ENCODE results near the gene PLB1.
A peak's percentile ranks its signal among the peaks of the same experiment; 100 is the strongest.

Gene PLB1

DNA sequence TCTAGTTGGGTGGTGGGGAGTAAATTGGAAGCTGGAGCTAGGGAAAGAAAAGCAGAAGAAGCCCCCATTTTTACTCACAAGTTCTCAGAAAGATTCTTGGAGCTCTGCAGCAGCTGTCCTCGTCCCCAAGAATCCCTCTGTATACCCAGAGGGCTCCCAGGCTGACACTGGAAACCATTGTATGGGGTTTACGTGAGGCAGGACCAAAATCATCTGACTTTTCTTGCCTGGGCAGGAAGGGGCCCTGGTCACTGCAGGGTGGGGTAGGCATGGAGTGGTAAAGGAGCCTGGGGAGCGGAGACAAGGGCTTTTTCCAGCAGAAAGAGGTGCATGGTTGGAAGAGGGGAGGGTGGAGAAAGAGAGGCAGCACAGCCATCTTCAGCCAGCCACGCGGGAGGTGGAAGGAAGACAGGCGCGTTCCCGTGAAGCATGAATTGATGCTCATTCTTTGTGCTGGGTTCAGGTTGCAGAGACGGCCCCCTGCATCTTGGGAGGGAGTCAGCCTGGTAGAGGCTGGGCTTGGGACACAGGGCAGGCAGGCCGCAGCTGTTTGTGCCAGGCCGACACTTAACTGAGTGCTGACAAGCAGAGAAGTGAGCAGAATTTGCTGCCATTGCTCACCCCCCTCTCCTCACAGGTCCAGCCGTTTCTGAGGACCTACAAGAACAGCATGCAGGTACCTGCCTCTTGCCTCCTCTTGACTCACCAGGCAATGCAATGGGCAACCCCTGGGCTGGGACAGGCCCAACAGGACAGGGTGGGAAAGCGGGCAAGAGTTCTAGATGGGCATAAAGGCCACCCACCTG, 94.8 kb downstream of the PLB1 start:
- ATAC-seq = no peak

GRCh38 chr2:28591711-28592335, 96.0 kb downstream of the PLB1 start:
- ATAC-seq (no peak), DNase-seq (no peak)
- Mint-ChIP-seq H3K27ac (no peak overlapping the region), H3K4me1 (peaks cover 61% of the 10 kb centered on the region), H3K9me3 (no peaks in the 10 kb centered on the region), H3K27me3 (peaks cover 14% of the 10 kb centered on the region), H3K4me3 (no peak overlapping the region)

More for the DNA sequence above, 94.8 kb downstream of the PLB1 start:
- H3K27me3 Mint-ChIP-seq = peaks cover 14% of the 10 kb centered on the region
- H3K27ac Mint-ChIP-seq = no peak overlapping the region
- H3K9me3 Mint-ChIP-seq = no peaks in the 10 kb centered on the region
- peaks cover 72% of the 10 kb centered on the region for H3K4me1 Mint-ChIP-seq
- no peak overlapping the region for H3K4me3 Mint-ChIP-seq
- no peak for DNase-seq

GRCh38 chr2:28592481-28592880, 96.6 kb downstream of the PLB1 start:
- H3K27ac Mint-ChIP-seq = no peak overlapping the region
- no peak for ATAC-seq
- DNase-seq = no peak
- peaks cover 54% of the 10 kb centered on the region for H3K4me1 Mint-ChIP-seq
- no peaks in the 10 kb centered on the region for H3K9me3 Mint-ChIP-seq
- H3K4me3 Mint-ChIP-seq = no peak overlapping the region
- H3K27me3 Mint-ChIP-seq = peaks cover 14% of the 10 kb centered on the region

- H3K27ac Mint-ChIP-seq = no peak overlapping the region
- H3K4me3 Mint-ChIP-seq = no peak overlapping the region
- ATAC-seq (no peak), DNase-seq (no peak)
- peaks cover 46% of the 10 kb centered on the region for H3K4me1 Mint-ChIP-seq
- H3K9me3 Mint-ChIP-seq = no peaks in the 10 kb centered on the region
- peaks cover 14% of the 10 kb centered on the region for H3K27me3 Mint-ChIP-seq
Observed at GRCh38 chr2:28593160-28593755, 97.4 kb downstream of the PLB1 start.

GRCh38 chr2:28594000-28594331, 98.1 kb downstream of the PLB1 start:
- peaks cover 39% of the 10 kb centered on the region for H3K4me1 Mint-ChIP-seq
- no peaks in the 10 kb centered on the region for H3K9me3 Mint-ChIP-seq
- peak overlapping the region; percentile 60 to 65 for H3K4me3 Mint-ChIP-seq
- DNase-seq (no peak), ATAC-seq (peak; percentile 53)
- H3K27ac Mint-ChIP-seq = no peak overlapping the region
- H3K27me3 Mint-ChIP-seq = peaks cover 14% of the 10 kb centered on the region

DNA sequence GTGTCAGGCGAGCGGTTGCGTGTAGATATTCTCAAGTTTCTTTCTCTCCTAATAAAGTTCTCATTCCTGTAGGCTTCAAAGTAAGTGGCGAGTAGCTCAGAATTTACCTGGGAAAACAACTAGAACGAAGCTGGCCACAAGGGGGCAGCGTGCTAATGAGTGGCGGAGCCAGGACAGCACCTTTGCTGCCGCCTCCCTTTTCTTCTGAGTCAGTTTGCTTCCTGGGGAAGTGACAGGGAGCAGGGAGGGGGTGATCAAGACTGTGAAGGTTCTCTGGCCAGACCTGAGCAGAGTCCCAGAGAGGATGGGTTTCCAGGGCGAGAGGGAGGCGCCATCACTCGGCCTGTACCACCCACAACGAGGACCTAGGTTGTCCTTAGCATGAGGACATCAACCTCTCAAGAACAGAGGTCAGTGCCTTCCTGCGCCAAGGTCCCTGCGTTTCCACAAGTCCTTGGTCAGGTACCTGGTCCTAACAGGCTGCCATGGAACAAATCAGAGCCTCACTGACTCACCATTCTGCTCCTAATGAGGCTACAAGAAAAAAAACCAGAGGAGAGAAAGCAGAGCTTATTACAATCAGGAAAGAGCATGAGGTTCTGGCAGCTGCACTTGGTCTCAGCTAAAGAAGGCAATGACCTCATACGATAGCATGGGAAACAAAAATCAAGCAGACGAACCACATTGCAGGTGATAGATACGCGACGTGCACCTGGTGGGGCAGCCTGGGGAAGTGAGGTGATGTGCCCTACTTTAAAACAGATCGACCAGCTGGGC, 98.7 kb downstream of the PLB1 start:
- Mint-ChIP-seq H3K27ac (peak overlapping the region; percentile 73 to 95), H3K9me3 (no peaks in the 10 kb centered on the region), H3K27me3 (peaks cover 14% of the 10 kb centered on the region), H3K4me3 (peak overlapping the region; percentile 60 to 65), H3K4me1 (peaks cover 34% of the 10 kb centered on the region)
- ATAC-seq (peak; percentile 86), DNase-seq (peak; percentile 69 to 76)

DNA sequence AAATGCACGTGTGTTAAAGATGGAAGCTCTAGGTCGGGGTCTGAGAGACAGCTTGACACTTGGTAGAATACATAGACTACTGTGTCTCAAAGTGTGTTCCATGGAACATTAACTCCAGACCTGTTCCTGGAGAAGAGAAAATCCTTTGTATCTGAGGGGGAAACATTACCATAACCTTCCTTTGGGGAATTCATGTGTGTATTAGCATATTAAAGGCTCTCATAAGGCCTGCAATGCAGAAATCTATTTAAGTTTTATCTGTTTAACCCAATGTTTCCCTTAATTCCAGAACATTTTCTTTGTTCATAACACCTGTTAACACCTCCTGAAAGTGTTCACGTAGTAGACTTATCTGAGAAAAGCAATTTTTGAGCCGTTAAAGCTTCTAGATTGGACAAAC, 99.5 kb downstream of the PLB1 start:
- no peaks in the 10 kb centered on the region for H3K9me3 Mint-ChIP-seq
- H3K4me3 Mint-ChIP-seq = no peak overlapping the region
- DNase-seq = no peak
- peaks cover 26% of the 10 kb centered on the region for H3K4me1 Mint-ChIP-seq
- ATAC-seq = no peak
- peaks cover 6% of the 10 kb centered on the region for H3K27me3 Mint-ChIP-seq
- no peak overlapping the region for H3K27ac Mint-ChIP-seq

GRCh38 chr2:28598484-28598883, 102.6 kb downstream of the PLB1 start:
- H3K4me1 Mint-ChIP-seq = peaks cover 16% of the 10 kb centered on the region
- no peak for DNase-seq
- no peak overlapping the region for H3K4me3 Mint-ChIP-seq
- no peak for ATAC-seq
- H3K27me3 Mint-ChIP-seq = no peaks in the 10 kb centered on the region
- no peak overlapping the region for H3K27ac Mint-ChIP-seq
- H3K9me3 Mint-ChIP-seq = no peaks in the 10 kb centered on the region

GRCh38 chr2:28600181-28600580, 104.3 kb downstream of the PLB1 start:
- Mint-ChIP-seq H3K4me1 (peaks cover 9% of the 10 kb centered on the region), H3K4me3 (no peak overlapping the region), H3K9me3 (no peaks in the 10 kb centered on the region), H3K27me3 (no peaks in the 10 kb centered on the region), H3K27ac (peak overlapping the region in 1 of 2 donors; percentile 19)
- no peak for DNase-seq
- no peak for ATAC-seq

GRCh38 chr2:28601616-28602015, 105.8 kb downstream of the PLB1 start:
- no peak for DNase-seq
- no peaks in the 10 kb centered on the region for H3K27me3 Mint-ChIP-seq
- H3K4me3 Mint-ChIP-seq = no peak overlapping the region
- H3K9me3 Mint-ChIP-seq = no peaks in the 10 kb centered on the region
- no peak for ATAC-seq
- no peak overlapping the region for H3K27ac Mint-ChIP-seq
- H3K4me1 Mint-ChIP-seq = peaks cover 8% of the 10 kb centered on the region

GRCh38 chr2:28602136-28602660, 106.3 kb downstream of the PLB1 start:
- H3K27me3 Mint-ChIP-seq = no peaks in the 10 kb centered on the region
- no peak for ATAC-seq
- peaks cover 8% of the 10 kb centered on the region for H3K4me1 Mint-ChIP-seq
- H3K4me3 Mint-ChIP-seq = no peak overlapping the region
- DNase-seq = no peak
- no peak overlapping the region for H3K27ac Mint-ChIP-seq
- H3K9me3 Mint-ChIP-seq = no peaks in the 10 kb centered on the region

DNA sequence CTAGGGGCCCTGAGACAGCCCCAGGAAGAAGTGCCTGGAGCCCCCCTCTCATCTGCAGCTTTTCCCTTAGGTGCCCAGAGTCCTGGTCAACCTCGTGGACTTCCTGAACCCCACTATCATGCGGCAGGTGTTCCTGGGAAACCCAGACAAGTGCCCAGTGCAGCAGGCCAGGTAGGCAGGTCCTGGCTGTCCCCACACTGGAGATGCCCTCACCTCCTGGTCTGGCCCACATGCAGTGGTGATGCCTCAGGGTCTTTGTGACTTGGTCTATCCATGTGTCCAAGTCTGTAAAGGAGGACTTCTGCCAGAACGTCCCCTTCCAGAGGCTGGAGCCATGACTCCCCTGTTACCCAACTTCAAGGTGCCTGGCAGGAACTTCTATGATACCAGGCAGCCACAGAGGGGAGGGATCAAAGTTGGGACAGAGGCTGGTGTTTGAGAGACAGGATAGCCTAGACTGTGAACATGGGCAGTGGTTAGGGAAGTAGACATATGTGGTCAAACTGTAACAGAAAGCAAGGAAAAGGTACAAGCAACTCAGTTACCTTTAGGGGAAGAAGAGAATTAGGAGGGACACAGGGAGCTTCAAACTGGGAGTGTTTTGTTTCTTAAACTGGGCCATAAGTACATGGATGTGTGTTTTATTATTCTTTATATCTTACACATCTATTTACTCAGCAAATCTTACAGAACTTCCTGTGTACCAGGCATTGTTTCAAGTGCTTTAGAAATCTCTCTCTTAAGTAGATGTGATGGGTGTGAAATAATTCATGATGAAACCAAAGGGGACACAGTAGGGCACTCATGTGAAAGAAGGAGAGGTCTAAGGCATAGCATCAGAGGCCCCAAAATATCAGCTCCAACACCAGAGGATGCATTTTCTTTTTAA, 107.1 kb downstream of the PLB1 start:
- no peak for ATAC-seq
- no peaks in the 10 kb centered on the region for H3K9me3 Mint-ChIP-seq
- H3K27me3 Mint-ChIP-seq = no peaks in the 10 kb centered on the region
- H3K27ac Mint-ChIP-seq = no peak overlapping the region
- H3K4me3 Mint-ChIP-seq = no peak overlapping the region
- DNase-seq = no peak
- H3K4me1 Mint-ChIP-seq = peaks cover 8% of the 10 kb centered on the region

- DNase-seq (no peak), ATAC-seq (no peak)
- Mint-ChIP-seq H3K4me1 (peaks cover 9% of the 10 kb centered on the region), H3K4me3 (no peak overlapping the region), H3K9me3 (no peaks in the 10 kb centered on the region), H3K27ac (peak overlapping the region in 1 of 2 donors; percentile 38), H3K27me3 (no peaks in the 10 kb centered on the region)
Observed at GRCh38 chr2:28603821-28604220, 108.0 kb downstream of the PLB1 start.

- Mint-ChIP-seq H3K27ac (no peak overlapping the region), H3K4me3 (no peak overlapping the region), H3K4me1 (peaks cover 14% of the 10 kb centered on the region), H3K9me3 (no peaks in the 10 kb centered on the region), H3K27me3 (no peaks in the 10 kb centered on the region)
- DNase-seq (no peak), ATAC-seq (no peak)
Observed at GRCh38 chr2:28604284-28604843, 108.5 kb downstream of the PLB1 start.

Measured in stimulated activated naive CD8-positive, alpha-beta T cell treated with anti-CD3 and anti-CD28 coated beads, Interleukin-15, amount 100 ng/mL, for 72 hours (primary cell).